WTC11 (cell line): ENCODE measurements around the gene MEX3B. TPM values are rescaled to one million over a fixed set of nuclear protein-coding genes. Genes with fewer than 3 reads are reported as not detected.
"Not testable (repeated sequence)": the region's sequence is repeated elsewhere in the genome, so short reads cannot be mapped to it uniquely, and the experiment has no call there.

Experiments
- ATAC-seq: fragments of 200-7000 bp; cut with Tn5 transposase; 2 replicates; pipeline ENCODE4 v1.10.0; 2021; ENCODE audit warnings: mild to moderate bottlenecking, moderate library complexity
- CTCF ChIA-PET: fragments of 300-600 bp; sonication (Branson Sonifier 250); formaldehyde crosslinking; loops from one replicate; lab custom pipeline; 2021; ENCODE audit warnings: antibody characterized with exemption; lab: Charles Lee
- POLR2A ChIA-PET: fragments of 350-600 bp; sonication (Branson Sonifier 250); formaldehyde crosslinking; loops from one replicate; lab custom pipeline; 2021; ENCODE audit warnings: antibody characterized with exemption; lab: Charles Lee
- DNase-seq: peaks from one replicate; pipeline ENCODE4 v3.0.0; 2021; ENCODE audit warnings: low spot score
- H3K27ac Mint-ChIP-seq: 2 replicates; pipeline ENCODE4 v1.8.0; 2021; ENCODE audit warnings: mixed read lengths
- H3K27me3 Mint-ChIP-seq: 2 replicates; pipeline ENCODE4 v1.8.0; 2021; ENCODE audit warnings: low read depth, mild to moderate bottlenecking, moderate library complexity, mixed read lengths
- H3K36me3 Mint-ChIP-seq: 2 replicates; pipeline ENCODE4 v1.8.0; 2021; ENCODE audit warnings: mixed read lengths
- H3K4me1 Mint-ChIP-seq: 2 replicates; pipeline ENCODE4 v1.8.0; 2022; ENCODE audit warnings: mixed read lengths
- H3K4me3 Mint-ChIP-seq: 2 replicates; pipeline ENCODE4 v1.8.0; 2021; ENCODE audit warnings: mild to moderate bottlenecking, moderate library complexity, mixed read lengths
- H3K9me3 Mint-ChIP-seq: 2 replicates; pipeline ENCODE4 v1.8.0; 2021; ENCODE audit warnings: mixed read lengths
- ELF4 ChIP-seq: sonication (generic); formaldehyde crosslinking; IDR thresholded peaks from 2 replicates; pipeline ENCODE4 v1.8.1; 2022; ENCODE audit warnings: low read depth, mild to moderate bottlenecking, moderate library complexity, missing genetic modification reagents
- FOXK1 ChIP-seq: sonication (generic); formaldehyde crosslinking; IDR thresholded peaks from 2 replicates; pipeline ENCODE4 v1.8.0; 2022; ENCODE audit warnings: mild to moderate bottlenecking, moderate library complexity, missing genetic modification reagents
- IRF2 ChIP-seq: sonication (generic); formaldehyde crosslinking; IDR thresholded peaks from 2 replicates; pipeline ENCODE4 v1.8.0; 2022; ENCODE audit warnings: low read depth, missing genetic modification reagents, borderline replicate concordance
- JUN ChIP-seq: sonication (generic); formaldehyde crosslinking; IDR thresholded peaks from 2 replicates; pipeline ENCODE4 v1.8.0; 2023; ENCODE audit warnings: mild to moderate bottlenecking, missing genetic modification reagents
- MXD4 ChIP-seq: fragments of 250-450 bp; sonication (Bioruptor Pico); IDR thresholded peaks from 2 replicates; pipeline ENCODE4 v1.8.0; 2021; ENCODE audit warnings: mild to moderate bottlenecking, moderate library complexity, borderline replicate concordance
- NFATC4 ChIP-seq: fragments of 250-450 bp; sonication (Bioruptor Pico); IDR thresholded peaks from 2 replicates; pipeline ENCODE4 v1.9.0; 2021; ENCODE audit warnings: mild to moderate bottlenecking
- NR1H2 ChIP-seq: sonication (generic); formaldehyde crosslinking; IDR thresholded peaks from 2 replicates; pipeline ENCODE4 v1.9.0; 2021; ENCODE audit warnings: mild to moderate bottlenecking, moderate library complexity, missing genetic modification reagents
- NR2C2 ChIP-seq: sonication (generic); formaldehyde crosslinking; IDR thresholded peaks from 2 replicates; pipeline ENCODE4 v1.8.0; 2022; ENCODE audit warnings: mild to moderate bottlenecking, missing genetic modification reagents
- PRRX2 ChIP-seq: fragments of 250-450 bp; sonication (Bioruptor Pico); IDR thresholded peaks from 2 replicates; pipeline ENCODE4 v1.8.0; 2021; ENCODE audit warnings: mild to moderate bottlenecking
- SMAD3 ChIP-seq: sonication (generic); formaldehyde crosslinking; IDR thresholded peaks from 2 replicates; pipeline ENCODE4 v1.8.0; 2022; ENCODE audit warnings: missing genetic modification reagents, mild to moderate bottlenecking, borderline replicate concordance
- TCF7 ChIP-seq: sonication (generic); formaldehyde crosslinking; IDR thresholded peaks from 2 replicates; pipeline ENCODE4 v1.8.0; 2022; ENCODE audit warnings: mild to moderate bottlenecking, low read depth, missing genetic modification reagents, moderate library complexity
- TEAD1 ChIP-seq: sonication (generic); formaldehyde crosslinking; IDR thresholded peaks from 2 replicates; pipeline ENCODE4 v1.8.0; 2022; ENCODE audit warnings: mild to moderate bottlenecking, missing genetic modification reagents
- TP53 ChIP-seq: sonication (generic); formaldehyde crosslinking; IDR thresholded peaks from 2 replicates; pipeline ENCODE4 v1.8.1; 2023; ENCODE audit warnings: mild to moderate bottlenecking, missing genetic modification reagents
- ZNF232 ChIP-seq: sonication (generic); formaldehyde crosslinking; IDR thresholded peaks from 2 replicates; pipeline ENCODE4 v1.8.0; 2022; ENCODE audit warnings: mild to moderate bottlenecking, missing genetic modification reagents
- ZNF263 ChIP-seq: sonication (generic); formaldehyde crosslinking; IDR thresholded peaks from 2 replicates; pipeline ENCODE4 v1.8.1; 2022; ENCODE audit warnings: low read depth, mild to moderate bottlenecking, moderate library complexity, missing genetic modification reagents
- ZNF423 ChIP-seq: fragments of 250-450 bp; sonication (Bioruptor Pico); IDR thresholded peaks from 2 replicates; pipeline ENCODE4 v2.1.2; 2022; ENCODE audit warnings: mild to moderate bottlenecking, moderate library complexity
- ZNF671 ChIP-seq: fragments of 250-450 bp; sonication (Bioruptor Pico); IDR thresholded peaks from 2 replicates; pipeline ENCODE4 v1.8.0; 2021; ENCODE audit warnings: mild to moderate bottlenecking
- total RNA-seq: library from RNA; stranded (reverse); gene quantifications from 3 replicates; pipeline ENCODE4 v1.2.3, GENCODE V29; 2021
- TF ChIP-seq, protein P1 (sequence below): sonication (generic); formaldehyde crosslinking; conservative IDR thresholded peaks from 2 replicates; pipeline ENCODE4 v1.8.1; 2023; ENCODE audit warnings: mild to moderate bottlenecking, low read depth, missing genetic modification reagents, moderate library complexity
- TF ChIP-seq, protein P2 (sequence below): sonication (generic); formaldehyde crosslinking; IDR thresholded peaks from 2 replicates; pipeline ENCODE4 v1.8.1; 2023; ENCODE audit warnings: mild to moderate bottlenecking, moderate library complexity, missing genetic modification reagents
- TF ChIP-seq, protein P3 (sequence below): sonication (generic); formaldehyde crosslinking; IDR thresholded peaks from 2 replicates; pipeline ENCODE4 v1.8.1; 2022; ENCODE audit warnings: mild to moderate bottlenecking, moderate library complexity, missing genetic modification reagents
- TF ChIP-seq, protein P4 (sequence below): sonication (generic); formaldehyde crosslinking; IDR thresholded peaks from 2 replicates; pipeline ENCODE4 v1.8.1; 2022; ENCODE audit warnings: mild to moderate bottlenecking, missing genetic modification reagents, moderate library complexity, borderline replicate concordance
- TF ChIP-seq, protein P5 (sequence below): fragments of 250-450 bp; sonication (Bioruptor Pico); IDR thresholded peaks from 2 replicates; pipeline ENCODE4 v1.8.0; 2021; ENCODE audit warnings: mild to moderate bottlenecking
- TF ChIP-seq, protein P6 (sequence below): sonication (generic); formaldehyde crosslinking; IDR thresholded peaks from 2 replicates; pipeline ENCODE4 v1.8.1; 2023; ENCODE audit warnings: mild to moderate bottlenecking, missing genetic modification reagents

MEX3B gene
- total RNA-seq, 1 experiment from 2014 or later = 8.8 TPM

DNA sequence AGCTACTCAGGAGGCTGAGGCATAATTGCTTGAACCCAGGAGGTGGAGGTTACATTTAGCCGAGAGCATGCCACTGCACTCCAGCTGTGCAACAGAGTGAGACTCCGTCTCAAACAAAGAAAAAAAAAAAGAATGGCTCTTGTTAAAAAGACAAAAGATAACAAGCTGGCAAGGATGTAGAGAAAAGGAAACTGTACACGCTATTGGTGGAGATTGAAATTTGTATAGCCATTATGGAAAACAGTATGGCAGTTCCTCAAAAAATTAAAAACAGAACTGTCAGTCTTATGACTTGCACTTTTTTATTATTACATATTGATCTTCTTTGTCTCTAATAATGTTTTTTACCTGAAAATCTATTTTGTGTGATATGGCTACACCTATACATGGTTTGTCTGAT, 41.9 kb downstream of the MEX3B start (continued):
- TF ChIP-seq, protein P1, sequence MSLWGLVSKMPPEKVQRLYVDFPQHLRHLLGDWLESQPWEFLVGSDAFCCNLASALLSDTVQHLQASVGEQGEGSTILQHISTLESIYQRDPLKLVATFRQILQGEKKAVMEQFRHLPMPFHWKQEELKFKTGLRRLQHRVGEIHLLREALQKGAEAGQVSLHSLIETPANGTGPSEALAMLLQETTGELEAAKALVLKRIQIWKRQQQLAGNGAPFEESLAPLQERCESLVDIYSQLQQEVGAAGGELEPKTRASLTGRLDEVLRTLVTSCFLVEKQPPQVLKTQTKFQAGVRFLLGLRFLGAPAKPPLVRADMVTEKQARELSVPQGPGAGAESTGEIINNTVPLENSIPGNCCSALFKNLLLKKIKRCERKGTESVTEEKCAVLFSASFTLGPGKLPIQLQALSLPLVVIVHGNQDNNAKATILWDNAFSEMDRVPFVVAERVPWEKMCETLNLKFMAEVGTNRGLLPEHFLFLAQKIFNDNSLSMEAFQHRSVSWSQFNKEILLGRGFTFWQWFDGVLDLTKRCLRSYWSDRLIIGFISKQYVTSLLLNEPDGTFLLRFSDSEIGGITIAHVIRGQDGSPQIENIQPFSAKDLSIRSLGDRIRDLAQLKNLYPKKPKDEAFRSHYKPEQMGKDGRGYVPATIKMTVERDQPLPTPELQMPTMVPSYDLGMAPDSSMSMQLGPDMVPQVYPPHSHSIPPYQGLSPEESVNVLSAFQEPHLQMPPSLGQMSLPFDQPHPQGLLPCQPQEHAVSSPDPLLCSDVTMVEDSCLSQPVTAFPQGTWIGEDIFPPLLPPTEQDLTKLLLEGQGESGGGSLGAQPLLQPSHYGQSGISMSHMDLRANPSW (CRISPR knock-in tag) = no peak
- no peak for TF ChIP-seq ELF4 (CRISPR knock-in tag)
- no peak for TF ChIP-seq NR1H2
- TF ChIP-seq IRF2 (CRISPR knock-in tag) = no peak
- TF ChIP-seq, protein P2, sequence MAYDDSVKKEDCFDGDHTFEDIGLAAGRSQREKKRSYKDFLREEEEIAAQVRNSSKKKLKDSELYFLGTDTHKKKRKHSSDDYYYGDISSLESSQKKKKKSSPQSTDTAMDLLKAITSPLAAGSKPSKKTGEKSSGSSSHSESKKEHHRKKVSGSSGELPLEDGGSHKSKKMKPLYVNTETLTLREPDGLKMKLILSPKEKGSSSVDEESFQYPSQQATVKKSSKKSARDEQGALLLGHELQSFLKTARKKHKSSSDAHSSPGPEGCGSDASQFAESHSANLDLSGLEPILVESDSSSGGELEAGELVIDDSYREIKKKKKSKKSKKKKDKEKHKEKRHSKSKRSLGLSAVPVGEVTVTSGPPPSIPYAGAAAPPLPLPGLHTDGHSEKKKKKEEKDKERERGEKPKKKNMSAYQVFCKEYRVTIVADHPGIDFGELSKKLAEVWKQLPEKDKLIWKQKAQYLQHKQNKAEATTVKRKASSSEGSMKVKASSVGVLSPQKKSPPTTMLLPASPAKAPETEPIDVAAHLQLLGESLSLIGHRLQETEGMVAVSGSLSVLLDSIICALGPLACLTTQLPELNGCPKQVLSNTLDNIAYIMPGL (CRISPR knock-in tag) = no peak
- no peak for TF ChIP-seq NR2C2 (CRISPR knock-in tag)
- no peak for TF ChIP-seq FOXK1 (CRISPR knock-in tag)
- no peak for TF ChIP-seq ZNF263 (CRISPR knock-in tag)
- TF ChIP-seq TCF7 (CRISPR knock-in tag) = no peak
- no peak for TF ChIP-seq JUN

DNA sequence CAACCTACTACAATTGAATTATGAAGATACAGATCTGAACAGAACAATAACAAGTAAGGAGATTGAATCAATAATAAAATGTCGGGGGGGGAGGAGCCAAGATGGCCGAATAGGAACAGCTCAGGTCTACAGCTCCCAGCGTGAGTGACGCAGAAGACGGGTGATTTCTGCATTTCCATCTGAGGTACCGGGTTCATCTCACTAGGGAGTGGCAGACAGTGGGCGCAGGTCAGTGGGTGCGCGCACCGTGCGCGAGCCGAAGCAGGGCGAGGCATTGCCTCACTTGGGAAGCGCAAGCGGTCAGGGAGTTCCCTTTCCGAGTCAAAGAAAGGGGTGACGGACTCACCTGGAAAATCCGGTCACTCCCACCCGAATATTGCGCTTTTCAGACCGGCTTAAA, 50.7 kb downstream of the MEX3B start:
- POLR2A ChIA-PET, ATAC-seq, DNase-seq: not testable (repeated sequence)

DNA sequence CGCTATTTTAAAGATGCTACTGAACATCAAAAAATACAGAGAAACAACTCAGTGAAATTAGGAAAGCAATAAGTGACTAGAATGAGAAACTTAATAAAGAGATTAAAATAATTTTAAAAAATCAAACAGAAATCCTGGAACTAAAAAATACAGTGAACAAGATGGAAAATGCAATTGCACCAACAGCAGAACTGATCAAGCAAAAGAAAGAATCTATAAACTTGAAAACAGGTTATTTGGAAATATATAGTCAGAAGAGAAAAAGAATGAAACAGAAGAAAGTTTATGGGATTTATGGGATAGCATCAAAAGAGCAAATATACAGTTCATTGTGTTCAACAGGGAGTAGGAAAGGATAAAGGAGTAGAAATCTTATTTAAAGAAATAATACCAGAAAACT, 53.3 kb downstream of the MEX3B start:
- CTCF ChIA-PET = no interaction called here
- TF ChIP-seq, protein P3, sequence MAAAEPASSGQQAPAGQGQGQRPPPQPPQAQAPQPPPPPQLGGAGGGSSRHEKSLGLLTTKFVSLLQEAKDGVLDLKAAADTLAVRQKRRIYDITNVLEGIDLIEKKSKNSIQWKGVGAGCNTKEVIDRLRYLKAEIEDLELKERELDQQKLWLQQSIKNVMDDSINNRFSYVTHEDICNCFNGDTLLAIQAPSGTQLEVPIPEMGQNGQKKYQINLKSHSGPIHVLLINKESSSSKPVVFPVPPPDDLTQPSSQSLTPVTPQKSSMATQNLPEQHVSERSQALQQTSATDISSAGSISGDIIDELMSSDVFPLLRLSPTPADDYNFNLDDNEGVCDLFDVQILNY (CRISPR knock-in tag) = no peak
- TF ChIP-seq SMAD3 (CRISPR knock-in tag) (no peak), TEAD1 (no peak), NFATC4 (no peak), ZNF232 (CRISPR knock-in tag) (no peak), PRRX2 (CRISPR knock-in tag) (no peak), TP53 (CRISPR knock-in tag) (no peak), MXD4 (no peak), ZNF423 (CRISPR knock-in tag) (no peak), ZNF671 (no peak)
- TF ChIP-seq, protein P4, sequence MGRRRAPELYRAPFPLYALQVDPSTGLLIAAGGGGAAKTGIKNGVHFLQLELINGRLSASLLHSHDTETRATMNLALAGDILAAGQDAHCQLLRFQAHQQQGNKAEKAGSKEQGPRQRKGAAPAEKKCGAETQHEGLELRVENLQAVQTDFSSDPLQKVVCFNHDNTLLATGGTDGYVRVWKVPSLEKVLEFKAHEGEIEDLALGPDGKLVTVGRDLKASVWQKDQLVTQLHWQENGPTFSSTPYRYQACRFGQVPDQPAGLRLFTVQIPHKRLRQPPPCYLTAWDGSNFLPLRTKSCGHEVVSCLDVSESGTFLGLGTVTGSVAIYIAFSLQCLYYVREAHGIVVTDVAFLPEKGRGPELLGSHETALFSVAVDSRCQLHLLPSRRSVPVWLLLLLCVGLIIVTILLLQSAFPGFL (CRISPR knock-in tag) = no peak
- TF ChIP-seq, protein P5, sequence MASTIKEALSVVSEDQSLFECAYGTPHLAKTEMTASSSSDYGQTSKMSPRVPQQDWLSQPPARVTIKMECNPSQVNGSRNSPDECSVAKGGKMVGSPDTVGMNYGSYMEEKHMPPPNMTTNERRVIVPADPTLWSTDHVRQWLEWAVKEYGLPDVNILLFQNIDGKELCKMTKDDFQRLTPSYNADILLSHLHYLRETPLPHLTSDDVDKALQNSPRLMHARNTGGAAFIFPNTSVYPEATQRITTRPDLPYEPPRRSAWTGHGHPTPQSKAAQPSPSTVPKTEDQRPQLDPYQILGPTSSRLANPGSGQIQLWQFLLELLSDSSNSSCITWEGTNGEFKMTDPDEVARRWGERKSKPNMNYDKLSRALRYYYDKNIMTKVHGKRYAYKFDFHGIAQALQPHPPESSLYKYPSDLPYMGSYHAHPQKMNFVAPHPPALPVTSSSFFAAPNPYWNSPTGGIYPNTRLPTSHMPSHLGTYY (CRISPR knock-in tag) = no peak
- TF ChIP-seq, protein P6, sequence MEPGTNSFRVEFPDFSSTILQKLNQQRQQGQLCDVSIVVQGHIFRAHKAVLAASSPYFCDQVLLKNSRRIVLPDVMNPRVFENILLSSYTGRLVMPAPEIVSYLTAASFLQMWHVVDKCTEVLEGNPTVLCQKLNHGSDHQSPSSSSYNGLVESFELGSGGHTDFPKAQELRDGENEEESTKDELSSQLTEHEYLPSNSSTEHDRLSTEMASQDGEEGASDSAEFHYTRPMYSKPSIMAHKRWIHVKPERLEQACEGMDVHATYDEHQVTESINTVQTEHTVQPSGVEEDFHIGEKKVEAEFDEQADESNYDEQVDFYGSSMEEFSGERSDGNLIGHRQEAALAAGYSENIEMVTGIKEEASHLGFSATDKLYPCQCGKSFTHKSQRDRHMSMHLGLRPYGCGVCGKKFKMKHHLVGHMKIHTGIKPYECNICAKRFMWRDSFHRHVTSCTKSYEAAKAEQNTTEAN (CRISPR knock-in tag) = no peak
- TF ChIP-seq, protein P1 (CRISPR knock-in tag) = no peak

More for the DNA sequence above, 50.7 kb downstream of the MEX3B start:
- Mint-ChIP-seq H3K36me3 (peaks cover 26% of the 10 kb centered on the region), H3K27ac (peak overlapping the region; percentile 86), H3K4me3 (peak overlapping the region; percentile 87), H3K4me1 (peaks cover 18% of the 10 kb centered on the region), H3K9me3 (peaks cover 27% of the 10 kb centered on the region)
- H3K27me3 Mint-ChIP-seq, CTCF ChIA-PET: not testable (repeated sequence)

More for the DNA sequence above, 53.3 kb downstream of the MEX3B start:
- no peak overlapping the region for H3K4me3 Mint-ChIP-seq
- POLR2A ChIA-PET = no interaction called here
- DNase-seq = no peak
- peaks cover 34% of the 10 kb centered on the region for H3K36me3 Mint-ChIP-seq
- ATAC-seq = no peak
- H3K4me1 Mint-ChIP-seq = peaks cover 18% of the 10 kb centered on the region
- H3K9me3 Mint-ChIP-seq = peaks cover 34% of the 10 kb centered on the region
- H3K27me3 Mint-ChIP-seq = peaks cover 6% of the 10 kb centered on the region
- no peak overlapping the region for H3K27ac Mint-ChIP-seq
